ENCODE results near the gene AP2M1. TPM values are rescaled to one million over a fixed set of nuclear protein-coding genes. Genes with fewer than 3 reads are reported as not detected.

AP2M1 gene
- total RNA-seq, 1 experiment from 2014 or later: 353 TPM

DNA sequence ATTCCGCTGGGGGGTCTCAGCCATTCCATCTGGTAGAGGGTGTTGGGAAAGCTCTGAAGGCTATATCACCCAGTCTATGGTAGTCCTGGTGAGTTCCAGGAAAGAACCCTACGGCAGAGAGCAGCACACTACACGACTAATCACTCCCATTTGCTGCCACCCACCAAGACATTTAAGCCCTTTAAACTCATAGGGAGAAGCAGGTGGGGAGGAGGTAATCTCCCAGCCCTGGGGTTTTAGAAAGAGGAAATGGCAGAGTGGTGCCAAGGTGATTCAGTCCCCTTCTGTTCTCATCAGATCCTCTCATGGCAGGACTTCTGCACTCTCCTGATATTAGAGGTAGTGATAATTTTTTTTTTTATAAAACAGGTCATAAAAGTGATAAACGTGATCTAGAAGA, 44.2 kb downstream of the AP2M1 start:
- no peak overlapping the region for H3K9ac ChIP-seq (ENCODE audit: low read length)
- no peak overlapping the region for H3K4me3 ChIP-seq (replicated peaks in 1 of 2; ENCODE audit: low read depth in 1 of 2, low read length in 2 of 2)
- CTCF ChIA-PET: no interaction called here
- no peaks in the 10 kb centered on the region for H3K9me2 ChIP-seq (ENCODE audit: insufficient read depth)
- no peaks in the 10 kb centered on the region for H3K79me2 ChIP-seq (ENCODE audit: insufficient read depth, low read length)
- ATAC-seq (no peak), DNase-seq (ENCODE audit: low read depth, low spot score) (no peak)
- H3K27me3 ChIP-seq (ENCODE audit: insufficient read depth, low read length): no peaks in the 10 kb centered on the region
- RAD21 ChIA-PET (ENCODE audit: low non-redundant PET in 1 of 2, low total read pairs in 2 of 2, uncharacterized antibody in 2 of 2, unreplicated experiment in 2 of 2): no interaction called here
- H3K36me3 ChIP-seq (ENCODE audit: control insufficient read depth in 1 of 2, insufficient read depth in 2 of 2, low read length in 2 of 2): no peaks in the 10 kb centered on the region
- TF ChIP-seq POLR2A (IDR thresholded peaks at IDR 0.05; ENCODE audit: borderline replicate concordance, extremely low read depth, insufficient read depth, insufficient read length): no peak
- TF ChIP-seq EZH2phosphoT487 (IDR thresholded peaks at IDR 0.05; ENCODE audit: borderline replicate concordance): no peak
- TF ChIP-seq ATF3 (IDR thresholded peaks at IDR 0.05): no peak
- TF ChIP-seq, protein P1, sequence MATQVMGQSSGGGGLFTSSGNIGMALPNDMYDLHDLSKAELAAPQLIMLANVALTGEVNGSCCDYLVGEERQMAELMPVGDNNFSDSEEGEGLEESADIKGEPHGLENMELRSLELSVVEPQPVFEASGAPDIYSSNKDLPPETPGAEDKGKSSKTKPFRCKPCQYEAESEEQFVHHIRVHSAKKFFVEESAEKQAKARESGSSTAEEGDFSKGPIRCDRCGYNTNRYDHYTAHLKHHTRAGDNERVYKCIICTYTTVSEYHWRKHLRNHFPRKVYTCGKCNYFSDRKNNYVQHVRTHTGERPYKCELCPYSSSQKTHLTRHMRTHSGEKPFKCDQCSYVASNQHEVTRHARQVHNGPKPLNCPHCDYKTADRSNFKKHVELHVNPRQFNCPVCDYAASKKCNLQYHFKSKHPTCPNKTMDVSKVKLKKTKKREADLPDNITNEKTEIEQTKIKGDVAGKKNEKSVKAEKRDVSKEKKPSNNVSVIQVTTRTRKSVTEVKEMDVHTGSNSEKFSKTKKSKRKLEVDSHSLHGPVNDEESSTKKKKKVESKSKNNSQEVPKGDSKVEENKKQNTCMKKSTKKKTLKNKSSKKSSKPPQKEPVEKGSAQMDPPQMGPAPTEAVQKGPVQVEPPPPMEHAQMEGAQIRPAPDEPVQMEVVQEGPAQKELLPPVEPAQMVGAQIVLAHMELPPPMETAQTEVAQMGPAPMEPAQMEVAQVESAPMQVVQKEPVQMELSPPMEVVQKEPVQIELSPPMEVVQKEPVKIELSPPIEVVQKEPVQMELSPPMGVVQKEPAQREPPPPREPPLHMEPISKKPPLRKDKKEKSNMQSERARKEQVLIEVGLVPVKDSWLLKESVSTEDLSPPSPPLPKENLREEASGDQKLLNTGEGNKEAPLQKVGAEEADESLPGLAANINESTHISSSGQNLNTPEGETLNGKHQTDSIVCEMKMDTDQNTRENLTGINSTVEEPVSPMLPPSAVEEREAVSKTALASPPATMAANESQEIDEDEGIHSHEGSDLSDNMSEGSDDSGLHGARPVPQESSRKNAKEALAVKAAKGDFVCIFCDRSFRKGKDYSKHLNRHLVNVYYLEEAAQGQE (IDR thresholded peaks at IDR 0.05; ENCODE audit: low read depth): no peak
- no peak for TF ChIP-seq ELF1 (IDR thresholded peaks at IDR 0.05; ENCODE audit: borderline replicate concordance, low read depth)
- TF ChIP-seq SRF (IDR thresholded peaks at IDR 0.05; ENCODE audit: low read depth): no peak
- TF ChIP-seq EZH2 (IDR thresholded peaks at IDR 0.05): no peak
- TF ChIP-seq TCF7L2 (IDR thresholded peaks at IDR 0.05; ENCODE audit: borderline replicate concordance, extremely low read depth, insufficient read depth, insufficient read length): no peak
- TF ChIP-seq FOSL1 (IDR thresholded peaks at IDR 0.05; ENCODE audit: low read depth): no peak
- H3K4me2 ChIP-seq (ENCODE audit: low read length): no peak overlapping the region
- H2AFZ ChIP-seq (ENCODE audit: low read depth, low read length, poor library complexity, severe bottlenecking): no peak overlapping the region
- intact Hi-C loops (cut with micrococcal nuclease): no loop called here
- H3K27ac ChIP-seq (ENCODE audit: low read depth, low read length): no peak overlapping the region
- peaks cover 0 to 4% of the 10 kb centered on the region in 2 experiments; a peak in 1 of 4 replicates for H3K4me1 ChIP-seq (ENCODE audit: control insufficient read depth in 1 of 2, insufficient read depth in 2 of 2, low read length in 2 of 2)
- POLR2A ChIA-PET: no interaction called here
- no TSS peak for BruUV-seq (replicated peaks)
- no peaks in the 10 kb centered on the region for H3K9me3 ChIP-seq (ENCODE audit: control insufficient read depth in 1 of 2, insufficient read depth in 1 of 2, low read depth in 1 of 2, low read length in 2 of 2)
- H4K20me1 ChIP-seq (ENCODE audit: insufficient read depth): no peaks in the 10 kb centered on the region

All from HCT116 (cell line).